Activated CD8-positive, alpha-beta memory T cell treated with anti-CD3 and anti-CD28 coated beads, Interleukin-2, amount 50 U/mL, for 24 hours (primary cell): Measurements from ENCODE around the gene ATP9B.
A peak's percentile ranks its signal among the peaks of the same experiment; 100 is the strongest.
"Not testable (repeated sequence)": the region's sequence is repeated elsewhere in the genome, so short reads cannot be mapped to it uniquely, and the experiment has no call there.

Experiments used
- DNase-seq: peaks from one replicate; pipeline ENCODE4 v3.0.0-alpha.2; 2020; ENCODE audit errors: extremely low read depth

Gene ATP9B

DNA sequence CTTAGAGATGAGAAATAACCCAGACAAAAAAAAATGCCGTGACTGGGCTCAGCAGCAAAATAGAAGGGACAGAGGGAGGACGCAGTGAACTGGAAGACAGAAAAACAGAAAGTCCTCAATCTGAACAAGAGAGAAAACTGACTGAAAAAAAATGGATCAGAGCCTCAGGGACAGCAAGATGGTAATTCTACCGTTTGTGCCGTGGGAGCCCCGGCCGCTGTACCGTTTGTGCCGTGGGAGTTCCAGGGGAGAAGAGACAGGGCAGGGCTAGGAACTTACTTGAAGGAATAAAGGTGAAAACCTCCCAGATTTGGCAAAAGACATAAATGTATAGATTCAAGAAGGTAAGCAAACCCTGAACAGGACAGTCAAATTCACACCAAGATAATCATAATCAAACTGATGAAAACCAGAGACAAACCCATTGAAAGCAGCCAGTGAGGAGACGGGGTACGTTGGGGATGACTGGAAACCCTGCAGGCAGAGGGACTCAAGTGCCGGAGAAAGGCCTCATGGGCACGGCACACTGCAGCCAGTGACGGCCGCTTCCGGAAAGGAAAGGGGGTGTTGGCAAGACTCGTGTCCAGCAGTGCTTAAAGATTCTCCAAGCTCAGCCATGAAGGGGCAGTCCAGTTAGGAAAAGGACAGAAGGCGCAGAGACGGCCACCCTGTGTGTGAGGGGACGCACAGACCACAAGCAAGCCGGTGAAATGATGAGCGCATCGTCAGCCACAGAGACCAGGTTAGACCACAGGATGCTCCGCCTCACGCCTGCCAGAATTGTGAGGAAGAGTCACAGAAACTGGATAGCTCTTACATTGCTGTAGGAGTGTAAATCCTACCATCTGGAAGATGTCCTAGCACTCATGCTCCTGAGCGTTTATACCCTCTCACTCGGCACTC is 286.5 kb downstream of the ATP9B start:
- no peak for DNase-seq

DNA sequence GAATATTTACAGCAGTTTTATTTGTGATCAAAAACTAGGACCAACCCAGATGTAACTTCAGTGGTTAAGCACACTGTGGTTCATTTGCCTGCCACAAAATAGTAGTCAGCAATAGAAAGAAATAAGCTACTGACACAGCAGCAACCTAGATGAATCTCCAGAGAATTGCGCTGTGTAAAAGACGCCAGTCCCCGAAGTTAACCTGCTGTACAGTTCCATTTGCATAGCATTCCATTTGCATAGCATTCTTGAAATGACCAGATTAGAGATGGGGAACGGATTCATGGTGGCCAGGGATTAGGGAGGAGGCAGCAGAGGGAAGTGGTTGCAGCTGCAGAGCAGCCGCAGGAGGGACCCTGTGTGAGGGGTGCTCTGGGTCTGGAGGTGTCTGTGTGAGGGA is 287.2 kb downstream of the ATP9B start:
- no peak for DNase-seq

DNA sequence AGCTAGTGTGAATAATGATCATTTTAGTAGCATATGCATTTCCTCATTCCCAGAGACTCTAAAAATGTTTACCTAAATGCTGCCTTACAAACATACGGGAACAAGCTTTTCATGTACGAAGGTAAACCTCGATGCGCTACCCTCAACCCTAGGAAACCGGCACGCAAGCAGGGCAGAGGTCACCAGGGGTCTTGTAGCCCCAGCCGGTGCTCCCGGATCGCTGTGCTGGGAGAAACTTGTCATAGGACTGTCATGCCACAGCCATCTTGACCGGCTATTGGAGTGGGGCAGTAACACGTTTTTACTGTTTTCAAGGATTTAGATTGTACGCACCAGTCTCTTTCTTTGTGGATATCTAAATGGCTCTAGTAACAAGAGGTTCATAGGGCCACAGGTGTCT is 291.7 kb downstream of the ATP9B start:
- no peak for DNase-seq

DNA sequence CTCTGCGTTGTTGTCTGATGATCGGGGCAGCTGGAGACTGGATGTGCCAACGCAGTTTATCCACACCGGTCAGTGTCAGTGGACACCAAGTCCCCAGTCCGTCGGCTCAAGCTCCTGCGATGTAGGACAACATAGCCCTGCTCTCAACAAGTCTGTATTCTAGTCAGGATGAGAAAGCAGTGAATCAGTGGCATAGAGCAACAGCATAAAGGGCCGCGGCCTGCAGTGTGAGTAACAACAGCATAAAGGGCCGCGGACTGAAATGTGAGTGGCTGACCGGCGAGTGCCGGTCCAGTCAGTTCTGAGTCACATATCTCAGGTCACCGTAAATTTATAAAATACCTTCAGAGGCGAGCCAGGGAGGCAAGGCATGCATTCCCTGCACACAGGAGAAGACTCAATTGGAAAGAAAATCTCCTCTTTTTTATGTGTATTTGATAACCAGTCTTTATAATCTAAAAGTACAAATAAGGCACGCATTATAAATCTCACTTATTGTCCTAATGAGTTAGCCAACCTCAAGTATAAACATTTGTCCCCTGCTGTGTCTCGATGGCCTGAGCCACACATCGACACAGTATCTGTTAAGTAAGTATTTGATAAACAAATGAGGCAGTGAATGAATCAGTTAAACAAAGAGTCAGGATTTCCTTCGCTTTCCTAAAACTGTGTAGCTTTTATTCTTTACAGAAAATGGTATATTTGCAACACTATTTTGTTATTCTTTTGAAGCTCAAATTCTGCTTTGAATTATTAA is 292.8 kb downstream of the ATP9B start:
- DNase-seq: no peak

DNA sequence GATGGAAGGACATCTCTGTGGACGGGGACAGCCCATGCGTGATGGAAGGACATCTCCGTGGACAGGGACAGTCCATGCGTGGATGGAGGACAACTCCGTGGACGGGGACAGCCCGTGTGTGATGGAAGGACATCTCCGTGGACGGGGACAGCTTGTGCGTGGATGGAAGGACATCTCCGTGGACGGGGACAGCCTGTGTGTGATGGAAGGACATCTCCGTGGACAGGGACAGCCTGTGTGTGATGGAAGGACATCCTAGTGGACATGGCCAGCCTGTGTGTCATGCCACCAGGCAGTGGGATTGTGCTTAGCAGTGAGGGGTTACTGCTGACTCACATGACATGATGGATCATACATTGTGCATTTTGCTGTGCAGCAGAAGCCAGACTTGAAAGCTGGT is 296.5 kb downstream of the ATP9B start:
- DNase-seq: no peak

DNA sequence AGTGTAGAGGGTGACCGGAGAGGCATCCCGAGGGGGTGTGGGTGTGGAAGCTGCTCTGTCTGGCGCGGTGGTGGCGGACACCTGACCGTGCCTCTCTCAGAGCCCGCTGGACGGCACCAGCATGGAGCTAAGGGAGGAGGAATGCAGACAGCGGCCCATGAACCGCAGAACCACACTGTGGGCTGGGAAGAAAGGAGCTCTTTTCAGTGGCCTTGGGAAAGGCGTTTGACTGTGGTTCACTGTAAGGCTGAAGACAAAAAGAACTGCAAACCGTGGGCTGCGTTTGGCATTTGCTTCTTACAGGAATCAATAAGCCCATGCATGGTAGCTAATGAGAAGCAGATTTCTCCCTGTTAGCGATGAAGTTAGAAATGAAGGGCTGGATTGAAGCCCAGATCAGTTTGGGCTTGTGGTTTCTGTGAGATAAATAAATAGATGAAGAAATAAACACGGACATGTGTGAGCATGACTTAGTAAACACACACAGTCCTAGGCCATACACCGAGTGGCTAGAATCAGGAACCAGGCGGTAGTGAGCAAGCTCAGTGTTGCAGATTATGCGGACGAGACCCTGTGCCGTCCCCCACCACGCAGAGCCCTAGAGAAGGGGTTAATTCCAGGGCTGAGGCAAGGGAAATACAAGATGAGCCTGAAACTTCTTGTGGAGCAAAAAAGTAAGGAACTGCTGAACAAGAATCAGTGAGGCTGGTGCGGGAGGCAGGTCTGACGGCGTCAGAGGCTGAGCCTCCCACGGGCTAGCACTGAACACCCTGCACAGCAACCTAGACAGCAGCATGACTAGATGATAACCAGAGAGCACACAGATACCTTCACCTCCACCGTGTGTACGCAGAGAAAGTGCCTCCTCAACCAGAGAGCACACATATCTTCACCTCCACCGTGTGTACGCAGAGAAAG is 297.2 kb downstream of the ATP9B start:
- DNase-seq: no peak

DNA sequence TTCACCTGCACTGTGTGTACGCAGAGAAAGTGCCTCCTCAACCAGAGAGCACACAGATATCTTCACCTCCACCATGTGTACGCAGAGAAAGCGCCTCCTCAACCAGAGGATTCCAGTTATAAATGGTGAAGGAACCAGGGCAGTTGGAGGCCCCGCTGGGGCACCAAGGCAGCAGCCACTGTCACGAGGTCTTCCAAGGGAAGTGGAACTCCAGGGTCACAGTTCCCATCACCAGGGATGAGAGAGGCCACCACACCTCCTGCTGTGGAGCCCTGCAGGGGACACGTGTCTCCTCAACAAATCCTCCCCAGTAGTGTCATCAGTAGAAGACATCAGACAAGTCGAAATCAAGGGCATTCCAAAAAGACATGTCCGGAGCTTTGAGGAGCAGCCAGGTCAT is 298.3 kb downstream of the ATP9B start:
- DNase-seq: no peak

DNA sequence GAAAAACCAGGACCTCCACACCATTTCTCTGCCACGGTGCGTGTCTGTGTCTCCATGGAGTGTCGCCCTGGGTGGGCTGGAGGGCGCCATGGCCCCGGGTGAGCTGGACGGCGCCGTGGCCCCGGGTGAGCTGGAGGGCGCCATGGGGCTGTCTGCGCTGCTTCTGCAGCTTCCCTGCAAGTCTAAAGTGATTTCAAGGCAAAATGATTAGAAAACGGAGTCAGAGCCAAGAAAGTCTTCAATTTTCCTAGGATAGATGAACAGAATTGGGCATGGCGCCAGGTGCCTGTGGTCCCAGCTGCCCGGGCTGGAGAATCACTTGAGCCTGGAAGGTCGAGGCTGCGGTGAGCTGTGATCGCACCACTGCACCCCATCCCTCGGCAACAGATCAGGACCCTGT is 298.8 kb downstream of the ATP9B start:
- no peak for DNase-seq

DNA sequence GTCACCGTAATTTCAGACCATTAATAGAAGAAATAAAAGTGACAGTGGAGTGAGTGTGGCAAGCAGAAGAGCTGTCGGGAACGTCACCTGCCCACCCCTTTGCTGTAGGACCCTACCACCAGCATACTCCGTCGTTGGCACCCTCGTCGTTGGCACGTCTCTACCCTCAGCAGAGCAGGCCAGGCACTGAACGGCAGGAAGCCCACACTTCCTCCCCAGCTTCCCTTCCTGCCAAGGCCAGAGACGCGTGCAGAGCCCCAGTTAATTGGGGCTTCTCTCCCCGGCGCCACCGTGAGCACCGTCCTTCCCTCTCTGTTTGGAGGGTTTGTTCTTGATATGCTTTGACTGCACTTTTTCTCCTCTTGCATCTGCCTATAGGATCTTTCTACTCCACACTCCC is 299.5 kb downstream of the ATP9B start:
- no peak for DNase-seq

DNA sequence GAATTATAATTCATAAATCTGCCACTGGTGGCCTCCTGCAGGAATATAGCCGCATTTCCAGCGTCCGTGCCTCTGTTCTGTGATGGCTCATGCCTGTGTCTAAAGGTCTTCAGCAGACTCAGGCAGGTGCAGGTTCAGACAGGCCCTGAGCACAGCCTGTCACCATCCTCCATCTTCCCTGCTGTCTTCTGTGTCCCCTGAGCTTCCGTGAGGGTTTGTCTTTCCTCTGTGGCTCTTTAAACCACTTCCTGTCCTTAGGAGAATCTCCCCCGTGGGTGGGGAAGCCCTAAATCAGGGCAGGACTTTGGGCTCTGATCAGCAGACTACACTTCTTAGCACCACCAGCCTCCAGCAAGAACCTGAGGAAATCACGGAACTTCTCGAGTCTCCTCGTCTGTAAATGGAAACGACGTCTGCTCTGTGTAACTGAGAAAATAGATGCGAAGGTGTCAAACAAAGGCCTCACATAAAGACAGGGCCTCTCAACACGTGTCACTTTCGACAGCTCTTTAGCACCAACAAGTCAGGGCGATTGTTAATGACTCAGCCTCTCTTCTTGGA is 302.4 kb downstream of the ATP9B start:
- DNase-seq: no peak

DNA sequence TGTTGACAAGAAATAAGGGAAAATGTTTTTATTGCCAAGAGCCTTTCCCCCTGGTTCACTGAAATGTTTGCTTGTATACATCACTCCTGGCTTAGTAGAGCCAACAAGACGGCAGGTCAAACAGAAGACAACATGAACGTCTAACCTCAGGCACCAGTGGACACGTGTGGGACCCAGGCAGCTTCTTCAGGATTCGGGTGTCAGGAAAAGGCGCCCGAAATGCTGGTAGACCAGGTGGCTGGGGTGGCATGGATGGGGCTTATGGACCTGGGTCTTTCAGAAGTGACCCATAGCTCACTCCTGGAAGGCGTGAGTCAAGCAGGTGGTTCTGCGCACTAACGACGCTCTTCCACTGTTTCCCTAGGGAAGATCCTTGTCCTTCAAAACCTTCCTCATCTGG is 303.3 kb downstream of the ATP9B start:
- DNase-seq: no peak

DNA sequence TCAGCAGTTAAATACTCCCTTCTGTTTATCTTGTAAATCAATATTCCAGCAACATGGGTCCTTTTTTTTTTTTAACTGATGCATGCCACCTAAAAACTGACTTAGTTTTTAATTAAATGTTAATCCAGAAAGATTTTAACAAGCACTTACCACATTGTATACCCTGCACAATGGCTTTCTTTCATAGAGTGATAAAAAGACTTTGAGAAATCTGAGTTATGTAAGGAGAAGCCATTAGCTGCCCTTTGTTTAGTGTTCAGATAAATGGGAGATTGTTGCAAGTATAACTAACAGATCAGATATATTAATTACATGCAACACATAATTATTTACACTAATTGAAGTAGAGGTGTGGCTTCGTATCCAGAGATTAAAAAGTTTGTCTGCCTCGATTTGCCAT is 303.8 kb downstream of the ATP9B start:
- DNase-seq: no peak

DNA sequence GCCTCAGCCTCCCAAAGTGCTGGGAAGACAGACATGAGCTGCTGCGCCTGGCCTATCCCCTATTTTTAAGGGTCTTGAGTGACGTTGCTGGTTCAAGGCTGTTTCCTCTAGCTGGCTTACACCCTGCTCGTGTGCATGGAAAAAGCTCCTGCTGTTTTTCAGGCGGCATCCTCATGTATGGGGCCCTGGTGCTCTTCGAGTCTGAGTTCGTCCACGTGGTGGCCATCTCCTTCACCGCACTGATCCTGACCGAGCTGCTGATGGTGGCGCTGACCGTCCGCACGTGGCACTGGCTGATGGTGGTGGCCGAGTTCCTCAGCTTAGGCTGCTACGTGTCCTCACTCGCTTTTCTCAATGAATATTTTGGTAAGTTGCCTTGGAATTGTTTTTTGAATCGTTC is 304.5 kb downstream of the ATP9B start:
- no peak for DNase-seq

DNA sequence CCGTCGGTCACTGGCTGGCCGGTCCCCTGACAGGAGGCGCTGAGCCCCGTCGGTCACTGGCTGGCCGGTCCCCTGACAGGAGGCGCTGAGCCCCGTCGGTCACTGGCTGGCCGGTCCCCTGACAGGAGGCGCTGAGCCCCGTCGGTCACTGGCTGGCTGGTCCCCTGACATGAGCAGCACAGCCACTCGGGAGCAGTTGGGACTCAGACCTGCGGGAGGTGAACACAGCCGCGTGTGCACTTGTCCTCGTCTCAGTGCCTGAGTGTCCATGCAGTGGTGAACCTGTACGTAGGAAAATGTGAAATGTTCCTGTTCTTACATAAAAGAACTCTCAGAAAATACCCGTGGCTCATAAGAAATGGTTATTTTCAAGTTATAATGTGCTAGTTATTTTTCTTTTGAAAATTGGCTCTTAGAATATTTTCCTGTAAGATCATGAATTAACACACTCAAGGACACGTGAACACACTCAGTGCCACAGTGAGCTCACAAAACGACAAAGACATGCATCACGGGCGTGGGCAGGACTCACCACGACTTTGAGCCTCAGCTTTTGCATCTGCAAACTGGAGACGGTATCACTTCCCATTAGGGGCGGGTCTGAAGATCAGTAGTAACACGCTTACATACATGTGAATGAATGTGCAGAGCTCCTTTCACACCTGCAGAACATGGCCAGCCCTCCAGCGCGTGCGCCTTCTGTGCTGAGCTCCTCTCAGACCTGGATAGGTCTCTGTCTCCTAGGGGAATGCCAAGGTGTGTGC is 305.4 kb downstream of the ATP9B start:
- DNase-seq: no peak

DNA sequence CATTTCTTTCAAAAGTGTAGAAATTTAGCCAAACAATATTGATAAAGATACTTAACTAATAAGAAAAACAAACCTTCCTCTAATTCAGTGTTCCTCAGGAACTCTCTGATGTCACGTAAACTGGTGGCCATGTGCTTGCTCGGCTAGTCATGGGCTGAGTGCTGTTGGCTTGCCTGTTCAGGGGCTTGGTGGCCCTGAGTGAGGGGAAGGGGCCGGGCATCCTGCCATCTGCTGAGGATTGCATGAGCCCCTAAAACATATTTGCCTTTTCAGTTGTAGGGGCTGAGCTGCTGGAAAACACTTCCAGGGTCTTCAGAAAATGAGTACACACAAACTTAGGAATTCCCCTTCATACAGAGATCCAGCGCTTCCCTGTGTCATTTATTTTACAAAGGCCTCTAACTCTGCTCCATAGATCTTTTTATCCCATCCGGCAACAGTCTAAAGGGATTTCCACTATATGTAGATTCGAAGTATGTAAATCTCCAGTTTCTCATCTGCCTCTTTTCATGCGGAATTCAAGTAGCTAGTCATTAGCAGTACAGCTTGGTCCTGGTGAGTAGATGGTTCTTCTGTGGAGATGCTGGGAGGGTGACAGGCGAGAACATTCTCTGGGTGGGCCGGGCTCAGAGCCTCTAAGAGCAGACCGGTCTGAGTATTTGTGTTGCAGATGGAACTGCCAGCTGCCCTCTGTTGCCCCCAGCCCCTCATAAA is 306.4 kb downstream of the ATP9B start:
- no peak for DNase-seq

DNA sequence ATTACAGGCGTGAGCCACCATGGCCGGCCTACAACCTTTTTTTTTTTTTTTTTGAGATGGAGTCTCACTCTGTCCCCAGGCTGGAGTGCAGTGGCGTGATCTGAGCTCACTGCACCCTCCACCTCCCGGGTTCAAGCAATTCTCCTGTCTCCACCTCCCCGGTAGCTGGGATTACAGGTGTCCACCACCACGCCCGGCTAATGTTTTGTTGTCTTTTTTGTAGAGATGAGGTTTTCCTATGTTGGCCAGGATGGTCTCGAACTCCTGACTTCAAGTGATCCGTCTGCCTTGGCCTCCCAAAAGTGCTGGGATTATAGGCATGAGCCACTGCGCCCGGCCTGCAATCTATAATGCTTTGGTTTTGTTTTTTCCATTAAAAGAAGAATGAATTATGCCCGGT is 307.5 kb downstream of the ATP9B start:
- not testable (repeated sequence) for DNase-seq

DNA sequence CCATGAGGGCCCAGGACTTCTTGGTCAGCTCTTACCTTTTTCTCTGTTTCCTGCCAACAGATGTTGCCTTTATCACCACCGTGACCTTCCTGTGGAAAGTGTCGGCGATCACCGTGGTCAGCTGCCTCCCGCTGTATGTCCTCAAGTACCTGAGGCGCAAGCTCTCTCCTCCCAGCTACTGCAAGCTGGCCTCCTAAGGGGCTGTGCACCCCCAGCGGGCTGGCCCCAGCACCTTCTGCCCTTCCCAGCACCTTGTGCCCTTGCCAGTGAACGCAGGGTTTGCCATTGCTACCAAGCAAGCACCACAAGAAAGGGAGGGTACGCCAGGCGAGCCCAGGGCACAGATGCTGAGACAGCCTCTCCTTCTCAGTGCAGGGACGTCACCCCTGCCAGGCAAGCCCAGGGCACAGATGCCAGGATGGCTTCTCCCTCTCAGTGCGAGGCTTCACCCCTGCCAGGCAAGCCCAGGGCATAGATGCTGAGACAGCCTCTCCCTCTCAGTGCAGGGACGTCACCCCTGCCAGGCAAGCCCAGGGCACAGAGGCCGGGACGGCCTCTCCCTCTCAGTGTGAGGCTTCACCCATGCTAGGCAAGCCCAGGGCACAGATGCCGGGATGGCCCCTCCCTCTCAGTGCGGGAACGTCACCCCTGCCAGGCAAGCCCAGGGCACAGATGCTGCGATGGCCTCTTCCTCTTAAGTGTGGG is 308.1 kb downstream of the ATP9B start:
- no peak for DNase-seq

DNA sequence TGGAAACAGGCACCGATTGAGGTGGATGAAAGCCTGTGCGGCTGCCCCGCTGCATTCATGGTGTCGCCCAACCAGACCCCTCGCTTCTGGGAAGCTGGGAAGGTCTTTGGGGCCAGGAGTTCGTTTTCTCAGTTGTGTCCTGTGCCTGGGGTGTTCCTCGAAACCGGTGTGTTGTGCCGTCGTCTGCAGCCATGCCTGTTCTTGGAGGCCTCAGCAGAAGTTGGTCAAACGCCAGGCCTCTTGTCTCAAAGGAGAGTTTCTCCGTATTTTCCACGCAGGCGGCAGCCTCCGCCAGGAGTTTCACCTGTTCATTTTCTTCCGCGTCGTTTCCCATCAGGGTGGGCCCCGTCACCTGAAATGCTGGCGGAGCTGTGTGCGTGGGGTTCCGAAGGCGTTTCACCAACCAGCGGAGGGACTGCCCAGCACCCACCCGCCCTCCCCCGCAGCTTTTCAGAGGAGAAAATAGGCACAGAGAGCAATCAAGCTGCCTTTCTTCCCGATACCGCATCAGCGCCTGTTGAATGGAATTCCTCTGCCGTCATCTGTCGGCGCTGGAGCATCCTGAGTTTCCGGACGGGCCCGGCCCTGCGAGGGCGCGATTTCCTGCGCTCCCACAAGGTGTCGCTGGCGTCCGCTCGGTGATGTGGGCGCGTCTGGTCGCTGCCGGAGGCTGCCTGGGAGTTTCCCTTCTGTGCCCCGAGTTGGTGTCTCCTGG is 309.5 kb downstream of the ATP9B start:
- DNase-seq: peak; percentile 47

DNA sequence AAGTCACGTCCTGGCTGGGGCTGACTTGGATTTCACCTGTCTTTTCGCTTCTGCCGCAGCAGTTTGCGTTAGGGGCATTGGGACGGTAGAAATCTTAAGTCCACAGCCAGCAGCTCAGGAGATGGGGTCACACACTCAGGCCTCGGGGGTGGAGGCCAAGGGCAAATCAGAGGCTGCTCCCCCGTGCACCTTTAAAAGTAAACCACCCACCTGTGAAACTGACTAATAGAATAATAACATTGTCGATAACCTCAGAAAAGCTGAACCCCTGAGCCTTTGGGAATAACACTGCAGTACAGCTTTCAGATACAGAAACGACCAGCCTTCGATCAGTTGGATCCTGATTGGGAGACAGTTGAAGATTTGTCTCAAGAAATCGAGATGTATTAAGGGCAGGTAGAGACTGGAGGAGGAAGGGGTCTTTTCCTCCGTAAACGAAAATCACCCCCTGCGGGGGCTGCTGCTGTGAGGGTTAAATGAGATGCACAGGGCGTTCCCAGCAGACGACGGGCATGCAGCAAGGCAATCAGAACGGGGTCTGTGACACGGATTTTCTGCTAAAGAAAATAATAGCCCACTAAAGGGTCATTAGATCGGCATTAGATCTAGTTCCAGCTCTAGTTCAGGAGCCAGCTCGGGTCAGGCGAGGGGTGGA is 310.2 kb downstream of the ATP9B start:
- DNase-seq: no peak
